Upper lobe of left lung (tissue), 4 donors: ENCODE measurements around the gene ADGRE2.

ENCODE experiments used
- CTCF ChIP-seq, 6 experiments: fragments of 450-650 bp in 4 of 6; fragments of 200-600 bp in 2 of 6; sonication (generic) in 2 of 6; IDR thresholded peaks; one replicate each; pipeline ENCODE4 v1.5.1; 2016 to 2019; ENCODE audit warnings: antibody characterized with exemption in 6 of 6
- POLR2A ChIP-seq, 4 donors: fragments of 450-650 bp; IDR thresholded peaks; one replicate each; pipeline ENCODE4 v1.5.1; 2016 to 2017; ENCODE audit warnings: antibody characterized with exemption in 4 of 4, mild to moderate bottlenecking in 2 of 4

- TF ChIP-seq CTCF (IDR thresholded peaks at IDR 0.05) (no peak), POLR2A (IDR thresholded peaks at IDR 0.05) (no peak)
Observed at GRCh38 chr19:14703833-14704232, 74.5 kb downstream of the ADGRE2 start.
